ENCODE measurements around the gene EPSTI1.

Gene EPSTI1

GRCh38 chr13:42971691-42972347 is 20.2 kb downstream of the EPSTI1 start:
- no peak for DNase-seq (ENCODE audit: low read depth)

GRCh38 chr13:42970824-42971690 is 21.0 kb downstream of the EPSTI1 start:
- no peak for DNase-seq (ENCODE audit: low read depth)

GRCh38 chr13:42969565-42970172 is 22.4 kb downstream of the EPSTI1 start:
- DNase-seq (ENCODE audit: low read depth) = no peak

GRCh38 chr13:42968906-42969305 is 23.1 kb downstream of the EPSTI1 start:
- DNase-seq (ENCODE audit: low read depth) = no peak

- DNase-seq (ENCODE audit: low read depth) = no peak
Measured at GRCh38 chr13:42967660-42968059, 24.4 kb downstream of the EPSTI1 start.

- DNase-seq (ENCODE audit: low read depth) = no peak
Measured at GRCh38 chr13:42965281-42965680, 26.8 kb downstream of the EPSTI1 start.

- no peak for DNase-seq (ENCODE audit: low read depth)
Measured at GRCh38 chr13:42964761-42965161, 27.3 kb downstream of the EPSTI1 start.

GRCh38 chr13:42959615-42960014 is 32.4 kb downstream of the EPSTI1 start:
- no peak for DNase-seq (ENCODE audit: low read depth)

GRCh38 chr13:42957881-42958280 is 34.2 kb downstream of the EPSTI1 start:
- no peak for DNase-seq (ENCODE audit: low read depth)

- DNase-seq (ENCODE audit: low read depth) = no peak
Measured at GRCh38 chr13:42950181-42950580, 41.9 kb downstream of the EPSTI1 start.

GRCh38 chr13:42947925-42948324 is 44.1 kb downstream of the EPSTI1 start:
- DNase-seq (ENCODE audit: low read depth) = no peak

- no peak for DNase-seq (ENCODE audit: low read depth)
Measured at GRCh38 chr13:42946927-42947326, 45.1 kb downstream of the EPSTI1 start.

- DNase-seq (ENCODE audit: low read depth) = no peak
Measured at GRCh38 chr13:42929886-42930535, 62.0 kb downstream of the EPSTI1 start.

- no peak for DNase-seq (ENCODE audit: low read depth)
Measured at GRCh38 chr13:42926555-42926954, 65.5 kb downstream of the EPSTI1 start.

GRCh38 chr13:42926043-42926442 is 66.0 kb downstream of the EPSTI1 start:
- DNase-seq (ENCODE audit: low read depth) = no peak

GRCh38 chr13:42925626-42926025 is 66.4 kb downstream of the EPSTI1 start:
- DNase-seq (ENCODE audit: low read depth) = no peak

- DNase-seq (ENCODE audit: low read depth) = no peak
Measured at GRCh38 chr13:42924344-42924743, 67.7 kb downstream of the EPSTI1 start.

GRCh38 chr13:42907745-42908144 is 84.3 kb downstream of the EPSTI1 start:
- no peak for DNase-seq (ENCODE audit: low read depth)

GRCh38 chr13:42906257-42906656 is 85.8 kb downstream of the EPSTI1 start:
- no peak for DNase-seq (ENCODE audit: low read depth)

GRCh38 chr13:42905579-42905978 is 86.5 kb downstream of the EPSTI1 start:
- no peak for DNase-seq (ENCODE audit: low read depth)

GRCh38 chr13:42899266-42899665 is 92.8 kb downstream of the EPSTI1 start:
- no peak for DNase-seq (ENCODE audit: low read depth)

GRCh38 chr13:42895776-42896175 is 96.3 kb downstream of the EPSTI1 start:
- no peak for DNase-seq (ENCODE audit: low read depth)

All from HS-27A (cell line).